HG03354 (cell line): ENCODE data around the gene CDK2AP2.
A peak's percentile ranks its signal among the peaks of the same experiment; 100 is the strongest.

Source experiments
- ATAC-seq: cut with Tn5 transposase; IDR thresholded peaks from one replicate; pipeline ENCODE4 v1.9.1; 2021; ENCODE audit warnings: mild to moderate bottlenecking; ENCODE audit not compliant: unreplicated experiment, poor library complexity, severe bottlenecking

The CDK2AP2 gene

GRCh38 chr11:67504950-67505581 lies 2.9 kb downstream of the CDK2AP2 start, which contains the start of gene PITPNM1:
TSS of gene PITPNM1 (minus strand) at chr11:67505363. CDS start at chr11:67504180, 1,183 bp downstream.
- peak; percentile 23 for ATAC-seq

DNA sequence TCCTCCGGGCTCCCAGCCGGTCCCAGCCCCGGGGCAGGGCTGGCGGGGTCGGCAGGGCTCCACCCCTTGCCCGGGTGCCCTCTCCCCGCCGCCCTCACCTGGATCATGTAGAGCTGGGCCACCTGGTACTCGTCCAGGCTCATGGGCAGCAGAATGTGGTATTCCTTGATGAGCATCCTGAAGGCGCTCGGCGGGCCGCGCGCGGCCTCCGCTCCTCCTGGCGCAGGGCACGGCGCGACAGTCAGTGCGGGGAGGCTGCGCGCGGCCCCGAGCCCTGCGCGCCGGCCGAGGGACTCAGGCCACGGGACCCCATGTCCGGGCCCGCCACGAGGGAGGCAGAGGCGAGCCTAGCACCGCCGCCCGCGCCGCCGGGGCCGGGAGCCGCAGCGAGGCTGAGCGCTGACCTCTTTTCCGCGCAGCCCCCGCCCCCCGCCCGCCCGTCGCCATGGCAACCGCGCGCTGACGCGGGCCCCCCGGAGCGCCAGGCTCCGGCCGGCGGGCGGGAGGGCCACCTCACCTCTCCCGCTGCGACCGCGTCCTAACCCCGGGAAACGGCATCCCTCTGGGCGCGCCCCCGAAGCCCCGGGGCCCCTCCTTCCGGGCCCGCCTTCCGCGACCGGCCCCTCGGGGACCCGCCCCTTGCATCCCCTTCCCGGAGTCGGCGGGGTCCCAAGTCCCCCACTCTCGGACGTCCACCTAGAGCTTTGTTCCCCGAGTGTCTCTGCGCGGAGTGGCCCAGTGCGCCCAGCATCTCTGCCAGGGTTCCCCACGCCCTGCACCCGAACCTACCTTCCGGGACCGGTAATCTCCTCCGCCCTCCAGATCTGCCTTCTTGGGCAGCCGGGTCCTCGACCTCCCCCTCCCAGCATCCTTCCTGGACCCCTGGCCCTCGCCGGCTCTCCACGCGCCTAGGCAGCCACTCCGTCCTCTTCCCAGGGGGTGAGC lies 3.7 kb downstream of the CDK2AP2 start:
- ATAC-seq, result no peak

- no peak for ATAC-seq
Observed at GRCh38 chr11:67503119-67504004, 4.6 kb downstream of the CDK2AP2 start.

DNA sequence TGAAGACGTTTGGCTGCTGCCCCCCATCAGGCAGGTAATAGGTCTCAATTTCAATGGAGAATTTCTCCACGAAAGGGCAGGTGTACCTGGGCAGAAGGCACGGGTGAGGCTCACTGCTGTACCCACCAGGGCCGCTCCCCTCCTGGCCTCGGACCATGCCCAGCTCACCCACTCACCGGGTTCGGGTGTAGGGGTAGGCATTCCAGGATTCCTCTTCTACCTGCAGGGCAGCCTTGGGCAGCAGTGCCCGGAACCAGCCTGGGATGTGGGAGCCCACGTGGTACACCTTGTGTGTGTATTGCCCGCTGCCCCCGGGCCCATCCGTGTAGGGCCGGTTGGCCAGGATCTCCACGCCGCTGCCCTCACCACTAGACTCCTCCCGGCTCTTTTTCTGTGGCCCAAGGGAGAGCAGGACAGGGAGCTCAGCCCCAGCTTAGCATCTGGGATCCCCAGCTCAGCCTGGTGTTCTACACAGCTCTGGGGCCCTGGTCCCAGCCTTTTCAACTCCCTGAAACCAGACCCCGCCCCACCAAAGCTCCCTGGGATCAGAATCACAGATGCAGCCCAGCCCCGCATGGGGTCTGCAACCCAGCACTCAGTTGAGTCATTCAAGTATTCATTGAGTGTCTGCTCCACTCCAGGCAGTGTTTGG lies 5.5 kb downstream of the CDK2AP2 start:
- no peak for ATAC-seq

DNA sequence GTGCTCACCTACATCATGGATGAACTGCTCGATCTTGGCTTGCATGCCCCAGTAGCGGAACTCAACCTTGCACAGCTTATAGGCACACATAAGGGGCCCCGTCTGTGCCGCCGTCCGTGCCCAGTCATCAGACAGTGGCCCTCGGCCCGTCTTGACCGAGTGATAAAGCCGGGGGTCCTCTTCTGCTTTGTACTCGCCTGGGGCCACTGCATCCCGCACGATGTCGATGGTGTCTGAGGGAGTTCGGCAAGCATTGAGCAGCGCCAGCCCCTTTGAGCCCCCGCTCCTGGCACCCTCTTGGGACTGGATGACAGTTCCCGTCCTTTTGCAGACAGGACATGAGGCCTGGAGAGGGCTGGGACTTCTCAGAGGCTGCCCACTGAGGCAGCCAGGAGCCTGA lies 6.1 kb downstream of the CDK2AP2 start:
- ATAC-seq, result no peak

DNA sequence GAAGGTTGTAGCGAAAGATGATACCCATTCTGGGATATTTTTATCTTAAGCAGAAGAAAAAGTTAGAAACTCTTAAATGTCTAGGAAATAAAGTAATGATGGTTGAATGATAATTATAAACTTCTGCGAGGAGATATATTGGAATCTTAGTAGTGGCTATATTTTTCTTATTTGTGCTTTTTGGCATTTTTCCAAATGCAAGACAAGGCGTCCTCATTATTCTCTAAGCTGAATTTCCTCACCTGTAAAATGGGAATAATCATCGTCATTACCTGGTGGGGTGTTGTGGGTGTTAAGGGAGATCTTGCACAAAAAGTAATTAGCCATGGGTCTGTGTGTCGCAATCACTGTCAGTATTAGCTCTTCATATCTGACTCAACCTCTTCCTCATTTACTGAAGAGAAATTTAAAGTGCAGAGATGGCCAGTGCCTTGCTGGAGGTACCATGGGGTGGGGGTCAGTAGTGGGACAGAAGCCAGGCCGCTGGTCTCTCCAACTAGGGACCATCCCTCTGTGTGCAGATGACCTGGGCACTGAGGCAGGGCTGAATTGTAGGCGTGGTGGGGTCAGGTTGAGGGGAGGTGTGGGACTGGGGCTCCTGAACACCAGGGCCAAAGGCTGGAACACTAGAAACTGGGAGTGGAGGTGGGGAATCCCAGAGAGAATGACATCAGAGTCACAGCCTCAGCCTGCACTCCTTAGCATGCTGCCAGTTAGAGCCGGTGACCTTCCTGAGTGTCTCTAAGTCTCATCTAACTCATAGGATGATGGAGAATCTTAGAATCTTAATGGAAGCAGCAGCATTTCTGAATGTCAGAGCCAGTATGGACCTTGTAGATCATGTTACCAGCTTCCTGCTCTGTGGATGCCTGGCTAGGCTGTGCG lies 6.9 kb downstream of the CDK2AP2 start:
- no peak for ATAC-seq

- no peak for ATAC-seq
Observed at GRCh38 chr11:67500484-67500821, 7.5 kb downstream of the CDK2AP2 start.

DNA sequence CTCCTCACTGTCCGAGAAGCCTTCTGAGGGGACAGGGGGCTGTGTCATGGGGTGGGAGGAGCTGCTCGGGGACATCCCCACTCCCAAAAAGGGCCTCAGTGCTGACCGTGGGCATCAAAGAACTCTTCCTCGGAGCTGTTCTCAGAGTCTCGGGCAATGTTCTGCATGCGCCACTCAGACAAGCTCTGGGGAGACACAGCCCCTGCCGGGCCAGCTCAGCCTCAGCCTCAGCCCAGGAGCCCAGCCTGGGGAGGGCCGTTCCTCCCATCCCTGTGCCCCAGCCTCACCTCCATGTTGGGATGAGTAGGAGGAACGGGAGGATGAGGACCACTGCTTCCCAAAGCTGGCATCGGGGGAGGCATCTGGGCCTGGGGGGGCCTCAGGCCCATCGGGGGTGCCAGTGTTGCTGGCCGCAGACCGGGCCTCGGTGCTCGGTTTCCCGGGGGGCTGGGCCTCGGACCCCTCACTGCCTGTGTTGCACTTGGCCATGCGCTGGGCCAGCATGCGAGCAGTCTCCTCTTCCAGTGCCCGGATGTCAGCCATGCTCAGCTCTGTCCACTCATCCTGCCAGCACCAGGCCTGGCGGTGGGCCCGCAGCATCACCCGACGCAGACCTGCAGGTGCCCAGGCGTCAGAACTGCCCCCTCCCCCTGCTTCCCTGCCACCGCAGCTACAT lies 8.0 kb downstream of the CDK2AP2 start:
- no peak for ATAC-seq

GRCh38 chr11:67498544-67498972 lies 9.4 kb downstream of the CDK2AP2 start:
- ATAC-seq, result no peak

GRCh38 chr11:67497656-67498291 lies 10.2 kb downstream of the CDK2AP2 start:
- no peak for ATAC-seq

DNA sequence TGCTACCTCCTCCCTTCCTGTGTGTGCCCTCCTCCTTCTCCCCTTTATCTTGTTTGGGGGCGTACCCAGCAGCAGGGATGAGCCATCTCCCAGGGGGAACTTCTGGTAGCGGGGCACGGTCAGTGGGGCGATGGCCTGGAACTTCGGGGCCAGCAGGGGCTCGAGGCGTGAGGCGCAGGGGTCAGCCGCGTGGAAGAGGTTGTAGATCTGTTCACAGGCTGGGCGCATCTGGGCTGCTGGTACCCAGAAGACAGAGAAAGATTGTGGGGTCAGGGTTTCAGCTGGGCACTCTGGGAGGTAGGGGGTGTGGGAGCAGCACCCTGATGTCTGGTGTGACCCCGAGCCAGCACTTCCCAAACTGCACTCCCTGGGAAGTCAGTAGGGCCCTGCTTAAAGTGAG lies 11.8 kb downstream of the CDK2AP2 start:
- no peak for ATAC-seq

DNA sequence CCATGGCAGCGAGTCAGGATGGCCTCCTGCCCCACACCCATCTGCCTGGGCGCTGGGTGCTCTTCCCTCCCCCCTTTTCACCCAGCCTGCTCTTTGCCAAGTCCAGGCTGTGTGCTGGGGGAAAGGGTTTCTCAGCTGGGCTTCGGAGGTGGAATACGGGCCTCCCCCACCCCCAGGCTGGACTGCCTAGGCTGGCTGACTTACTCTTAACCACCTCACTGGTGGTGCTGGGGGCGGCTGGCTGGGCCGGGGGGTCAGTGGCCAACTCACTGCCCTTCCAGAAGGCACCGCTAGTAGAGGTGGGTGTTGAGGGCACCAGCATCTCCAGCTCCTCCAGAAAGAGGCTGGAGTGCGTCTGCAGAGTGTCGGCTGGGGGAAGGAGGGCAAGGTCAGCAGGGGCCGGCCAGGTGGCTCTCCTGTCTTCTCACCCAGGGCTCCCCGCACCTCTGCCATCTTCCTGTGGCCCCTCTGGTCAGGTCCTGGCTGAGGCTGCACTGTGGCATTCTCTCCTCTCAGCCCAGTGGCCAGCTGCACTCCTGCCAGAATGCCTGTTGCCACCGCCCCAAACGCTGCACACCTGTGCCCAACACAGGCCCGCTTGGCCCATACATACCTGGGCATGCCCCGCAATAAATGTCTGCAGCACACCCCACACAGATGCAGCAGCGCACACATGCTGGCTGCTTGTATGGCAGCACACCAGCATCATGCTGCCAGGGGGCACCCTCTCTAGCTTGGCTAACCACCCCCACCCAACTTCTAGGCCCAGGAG lies 12.5 kb downstream of the CDK2AP2 start:
- ATAC-seq, result no peak

GRCh38 chr11:67494371-67495233 lies 13.4 kb downstream of the CDK2AP2 start:
- ATAC-seq, result no peak

- ATAC-seq, result no peak
Observed at GRCh38 chr11:67493548-67494370, 14.2 kb downstream of the CDK2AP2 start.

DNA sequence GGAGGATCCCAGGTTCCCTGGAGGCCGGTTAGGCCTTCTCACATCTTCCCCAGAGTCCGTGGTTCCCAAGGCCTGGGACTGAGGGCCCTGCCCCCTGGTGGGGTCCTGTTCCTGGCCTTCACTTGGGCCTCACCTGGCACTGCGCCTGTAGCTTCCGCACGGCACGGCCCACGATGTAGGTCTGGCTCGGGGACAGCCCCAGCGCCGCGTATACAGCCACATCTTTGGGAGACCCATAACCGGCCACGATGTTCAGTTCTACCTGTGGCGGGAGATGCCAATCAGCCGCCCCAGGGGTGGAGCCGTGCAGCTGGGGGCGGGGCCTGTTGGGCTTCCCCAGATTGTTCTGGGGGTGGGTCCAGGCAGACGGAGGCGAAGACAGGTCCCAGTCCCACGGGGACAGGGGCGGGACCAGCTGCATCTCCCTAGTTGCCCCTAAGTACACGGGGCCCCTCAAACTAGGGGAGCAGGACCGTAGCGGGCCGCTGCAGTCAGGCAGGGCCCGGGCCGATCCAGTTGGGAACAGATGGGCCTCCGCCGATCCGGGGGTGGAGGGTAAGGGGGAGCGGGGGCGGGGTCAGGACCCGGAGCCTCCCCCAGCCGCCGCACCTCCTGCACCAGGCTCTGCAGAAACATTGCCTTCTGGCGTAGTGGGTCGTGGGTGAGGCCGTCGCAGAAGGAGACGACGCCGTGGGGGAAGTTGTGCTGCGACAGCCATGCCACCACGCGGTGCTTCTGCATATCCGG lies 15.0 kb downstream of the CDK2AP2 start:
- ATAC-seq, result no peak
